Trophoblast cell (in vitro differentiated cells and primary cell): ENCODE results near the gene XIST.

ENCODE experiments used
- DNase-seq, 2 donors: peaks; one replicate each; pipeline ENCODE4 v3.0.0-alpha.2; 2016
- H2AFZ ChIP-seq: 2 replicates; pipeline ENCODE4 v1.6.1; 2013; ENCODE audit warnings: low read length, moderate library complexity, mild to moderate bottlenecking; ENCODE audit not compliant: insufficient read depth, poor library complexity
- H2AK5ac ChIP-seq: 2 replicates; pipeline ENCODE4 v1.6.1; 2013; ENCODE audit warnings: mild to moderate bottlenecking, low read length
- H2BK120ac ChIP-seq: 2 replicates; pipeline ENCODE4 v1.6.1; 2013; ENCODE audit warnings: low read length, mild to moderate bottlenecking, moderate library complexity; ENCODE audit not compliant: insufficient read depth, poor library complexity
- H2BK12ac ChIP-seq: 2 replicates; pipeline ENCODE4 v1.6.1; 2013; ENCODE audit warnings: mild to moderate bottlenecking, low read length, moderate library complexity
- H2BK5ac ChIP-seq: 2 replicates; pipeline ENCODE4 v1.6.1; 2013; ENCODE audit warnings: low read length, low read depth, moderate library complexity, mild to moderate bottlenecking; ENCODE audit not compliant: poor library complexity
- H3K14ac ChIP-seq: 2 replicates; pipeline ENCODE4 v1.6.1; 2013; ENCODE audit warnings: mild to moderate bottlenecking, low read length
- H3K18ac ChIP-seq: 2 replicates; pipeline ENCODE4 v1.6.1; 2013; ENCODE audit warnings: mild to moderate bottlenecking, low read length
- H3K23ac ChIP-seq: 2 replicates; pipeline ENCODE4 v1.6.1; 2013; ENCODE audit warnings: low read length
- H3K27ac ChIP-seq: 2 replicates; pipeline ENCODE4 v1.5.1; 2013; ENCODE audit warnings: low read depth, mild to moderate bottlenecking, inconsistent platforms, low read length, moderate library complexity
- H3K27me3 ChIP-seq: 2 replicates; pipeline ENCODE4 v1.6.1; 2013; ENCODE audit warnings: inconsistent platforms, mild to moderate bottlenecking, low read length, moderate library complexity; ENCODE audit not compliant: insufficient read depth
- H3K36me3 ChIP-seq, 2 experiments: 1 replicate in 1 of 2; 2 replicates in 1 of 2; pipeline ENCODE4 v1.6.1; 2013; ENCODE audit warnings: low read length in 2 of 2, mild to moderate bottlenecking in 2 of 2, moderate library complexity in 1 of 2; ENCODE audit not compliant: insufficient read depth in 2 of 2, control insufficient read depth in 1 of 2
- H3K4ac ChIP-seq: 2 replicates; pipeline ENCODE4 v1.6.1; 2013; ENCODE audit warnings: low read depth, mild to moderate bottlenecking, low read length, moderate library complexity
- H3K4me1 ChIP-seq, 2 experiments: 1 replicate in 1 of 2; 2 replicates in 1 of 2; pipeline ENCODE4 v1.6.1; 2013; ENCODE audit warnings: low read length in 2 of 2, mild to moderate bottlenecking in 2 of 2, moderate library complexity in 1 of 2; ENCODE audit not compliant: insufficient read depth in 2 of 2, control insufficient read depth in 1 of 2
- H3K4me2 ChIP-seq: 2 replicates; pipeline ENCODE4 v1.6.1; 2013; ENCODE audit warnings: inconsistent platforms, mild to moderate bottlenecking, low read length, moderate library complexity
- H3K4me3 ChIP-seq: 2 replicates; pipeline ENCODE4 v1.5.1; 2013; ENCODE audit warnings: mild to moderate bottlenecking, low read depth, low read length, inconsistent platforms
- H3K79me1 ChIP-seq: one replicate; pipeline ENCODE4 v1.6.1; 2013; ENCODE audit warnings: low read length
- H3K79me2 ChIP-seq: 2 replicates; pipeline ENCODE4 v1.6.1; 2013; ENCODE audit warnings: low read length, mild to moderate bottlenecking; ENCODE audit not compliant: control insufficient read depth, insufficient read depth, poor library complexity
- H3K9ac ChIP-seq: 2 replicates; pipeline ENCODE4 v1.6.1; 2013; ENCODE audit warnings: mild to moderate bottlenecking, low read length
- H3K9me3 ChIP-seq: 2 replicates; pipeline ENCODE4 v1.6.1; 2013; ENCODE audit warnings: low read depth, mild to moderate bottlenecking, control low read depth, inconsistent platforms, low read length; ENCODE audit not compliant: insufficient read depth
- H4K12ac ChIP-seq: 2 replicates; pipeline ENCODE4 v1.6.1; 2013; ENCODE audit warnings: low read depth, mild to moderate bottlenecking, low read length, moderate library complexity
- H4K8ac ChIP-seq: 2 replicates; pipeline ENCODE4 v1.6.1; 2013; ENCODE audit warnings: low read depth, mild to moderate bottlenecking, low read length, moderate library complexity
- H4K91ac ChIP-seq: one replicate; pipeline ENCODE4 v1.6.1; 2013; ENCODE audit warnings: low read depth, mild to moderate bottlenecking, low read length, moderate library complexity
- WGBS: extraction: QIAGEN DNeasy Blood & Tissue Kit; methylation state at CpG from one replicate; pipeline ENCODE4 v1.1.7; 2013; ENCODE audit warnings: missing lambda C conversion rate; ENCODE audit not compliant: insufficient read length, insufficient coverage; ENCODE audit errors: extremely low coverage; 5-methylcytosine and 5-hydroxymethylcytosine counted together

Gene XIST

GRCh38 chrX:73825569-73825968 lies 26.9 kb downstream of the XIST start:
- Histone ChIP-seq H3K4me1 (no peaks in the 10 kb centered on the region), H3K4ac (no peak overlapping the region), H3K79me1 (no peaks in the 10 kb centered on the region), H2BK5ac (no peak overlapping the region), H3K4me2 (no peak overlapping the region), H3K9me3 (no peaks in the 10 kb centered on the region), H2AFZ (no peak overlapping the region), H2AK5ac (no peak overlapping the region), H4K8ac (no peak overlapping the region), H3K23ac (no peak overlapping the region), H2BK12ac (no peak overlapping the region), H4K12ac (no peak overlapping the region), H3K27me3 (no peaks in the 10 kb centered on the region), H3K27ac (no peak overlapping the region), H3K9ac (no peak overlapping the region), H3K18ac (no peak overlapping the region), H3K36me3 (no peaks in the 10 kb centered on the region), H3K79me2 (no peaks in the 10 kb centered on the region), H2BK120ac (no peak overlapping the region), H3K14ac (no peak overlapping the region), H3K4me3 (no peak overlapping the region), H4K91ac (no peak overlapping the region)
- DNase-seq, result no peak
- no CpG with 5 or more reads among the region's 1 CpG for WGBS

- H4K8ac ChIP-seq, result no peak overlapping the region
- H2BK120ac ChIP-seq, result no peak overlapping the region
- no peak overlapping the region for H4K12ac ChIP-seq
- no peaks in the 10 kb centered on the region for H3K27me3 ChIP-seq
- no peaks in the 10 kb centered on the region for H3K36me3 ChIP-seq
- H3K4me2 ChIP-seq, result no peak overlapping the region
- H3K4me3 ChIP-seq, result no peak overlapping the region
- no peak overlapping the region for H2AK5ac ChIP-seq
- H3K9me3 ChIP-seq, result no peaks in the 10 kb centered on the region
- no CpG with 5 or more reads among the region's 2 CpGs for WGBS
- no peak overlapping the region for H3K23ac ChIP-seq
- H2BK12ac ChIP-seq, result no peak overlapping the region
- H3K79me1 ChIP-seq, result no peaks in the 10 kb centered on the region
- no peak for DNase-seq
- H3K27ac ChIP-seq, result no peak overlapping the region
- no peak overlapping the region for H3K18ac ChIP-seq
- no peak overlapping the region for H2AFZ ChIP-seq
- no peaks in the 10 kb centered on the region for H3K4me1 ChIP-seq
- no peaks in the 10 kb centered on the region for H3K79me2 ChIP-seq
- no peak overlapping the region for H3K14ac ChIP-seq
- no peak overlapping the region for H3K9ac ChIP-seq
- H2BK5ac ChIP-seq, result no peak overlapping the region
- no peak overlapping the region for H3K4ac ChIP-seq
- no peak overlapping the region for H4K91ac ChIP-seq
These were observed 29.0 kb downstream of the XIST start for GRCh38 chrX:73823473-73824004.

GRCh38 chrX:73822775-73823174 lies 29.7 kb downstream of the XIST start:
- no peak overlapping the region for H3K27ac ChIP-seq
- H3K9me3 ChIP-seq, result no peaks in the 10 kb centered on the region
- no CpG with 5 or more reads among the region's 4 CpGs for WGBS
- no peaks in the 10 kb centered on the region for H3K27me3 ChIP-seq
- H3K79me1 ChIP-seq, result no peaks in the 10 kb centered on the region
- H3K18ac ChIP-seq, result no peak overlapping the region
- H3K9ac ChIP-seq, result no peak overlapping the region
- no peak overlapping the region for H4K8ac ChIP-seq
- H3K4me1 ChIP-seq, result no peaks in the 10 kb centered on the region
- no peak overlapping the region for H3K23ac ChIP-seq
- DNase-seq, result no peak
- no peak overlapping the region for H2AFZ ChIP-seq
- no peak overlapping the region for H4K91ac ChIP-seq
- no peak overlapping the region for H3K4ac ChIP-seq
- H3K4me3 ChIP-seq, result no peak overlapping the region
- H3K14ac ChIP-seq, result no peak overlapping the region
- no peak overlapping the region for H2AK5ac ChIP-seq
- no peak overlapping the region for H4K12ac ChIP-seq
- no peaks in the 10 kb centered on the region for H3K79me2 ChIP-seq
- no peaks in the 10 kb centered on the region for H3K36me3 ChIP-seq
- H2BK5ac ChIP-seq, result no peak overlapping the region
- no peak overlapping the region for H2BK12ac ChIP-seq
- H3K4me2 ChIP-seq, result no peak overlapping the region
- no peak overlapping the region for H2BK120ac ChIP-seq

- Histone ChIP-seq H3K23ac (no peak overlapping the region), H3K79me2 (no peaks in the 10 kb centered on the region)
These were observed 30.5 kb downstream of the XIST start for GRCh38 chrX:73821921-73822559.

More at GRCh38 chrX:73821921-73822559, 30.5 kb downstream of the XIST start:
- no peaks in the 10 kb centered on the region for H3K36me3 ChIP-seq
- no peak overlapping the region for H3K4ac ChIP-seq
- H2BK120ac ChIP-seq, result no peak overlapping the region
- WGBS, result no CpG with 5 or more reads among the region's 4 CpGs
- H4K91ac ChIP-seq, result no peak overlapping the region
- no peak overlapping the region for H3K4me3 ChIP-seq
- no peaks in the 10 kb centered on the region for H3K79me1 ChIP-seq
- no peak overlapping the region for H3K9ac ChIP-seq
- H3K14ac ChIP-seq, result no peak overlapping the region
- no peak overlapping the region for H3K18ac ChIP-seq
- H3K27ac ChIP-seq, result no peak overlapping the region
- no peaks in the 10 kb centered on the region for H3K27me3 ChIP-seq
- DNase-seq, result no peak
- no peak overlapping the region for H3K4me2 ChIP-seq
- no peaks in the 10 kb centered on the region for H3K9me3 ChIP-seq
- no peak overlapping the region for H2AK5ac ChIP-seq
- no peak overlapping the region for H2BK5ac ChIP-seq
- H3K4me1 ChIP-seq, result no peaks in the 10 kb centered on the region
- no peak overlapping the region for H2AFZ ChIP-seq
- no peak overlapping the region for H4K8ac ChIP-seq
- H2BK12ac ChIP-seq, result no peak overlapping the region
- H4K12ac ChIP-seq, result no peak overlapping the region
